ENCODE results near the gene PLEK. TPM values are rescaled to one million over a fixed set of nuclear protein-coding genes. Genes with fewer than 3 reads are reported as not detected.

Gene PLEK
- total and polyA plus RNA-seq, 10 of the 15 experiments (the other 5 are each of a cell fraction or from before 2014, with no cell fraction given) = 229 to 804 (median 362) TPM

- TF ChIP-seq, protein P1, sequence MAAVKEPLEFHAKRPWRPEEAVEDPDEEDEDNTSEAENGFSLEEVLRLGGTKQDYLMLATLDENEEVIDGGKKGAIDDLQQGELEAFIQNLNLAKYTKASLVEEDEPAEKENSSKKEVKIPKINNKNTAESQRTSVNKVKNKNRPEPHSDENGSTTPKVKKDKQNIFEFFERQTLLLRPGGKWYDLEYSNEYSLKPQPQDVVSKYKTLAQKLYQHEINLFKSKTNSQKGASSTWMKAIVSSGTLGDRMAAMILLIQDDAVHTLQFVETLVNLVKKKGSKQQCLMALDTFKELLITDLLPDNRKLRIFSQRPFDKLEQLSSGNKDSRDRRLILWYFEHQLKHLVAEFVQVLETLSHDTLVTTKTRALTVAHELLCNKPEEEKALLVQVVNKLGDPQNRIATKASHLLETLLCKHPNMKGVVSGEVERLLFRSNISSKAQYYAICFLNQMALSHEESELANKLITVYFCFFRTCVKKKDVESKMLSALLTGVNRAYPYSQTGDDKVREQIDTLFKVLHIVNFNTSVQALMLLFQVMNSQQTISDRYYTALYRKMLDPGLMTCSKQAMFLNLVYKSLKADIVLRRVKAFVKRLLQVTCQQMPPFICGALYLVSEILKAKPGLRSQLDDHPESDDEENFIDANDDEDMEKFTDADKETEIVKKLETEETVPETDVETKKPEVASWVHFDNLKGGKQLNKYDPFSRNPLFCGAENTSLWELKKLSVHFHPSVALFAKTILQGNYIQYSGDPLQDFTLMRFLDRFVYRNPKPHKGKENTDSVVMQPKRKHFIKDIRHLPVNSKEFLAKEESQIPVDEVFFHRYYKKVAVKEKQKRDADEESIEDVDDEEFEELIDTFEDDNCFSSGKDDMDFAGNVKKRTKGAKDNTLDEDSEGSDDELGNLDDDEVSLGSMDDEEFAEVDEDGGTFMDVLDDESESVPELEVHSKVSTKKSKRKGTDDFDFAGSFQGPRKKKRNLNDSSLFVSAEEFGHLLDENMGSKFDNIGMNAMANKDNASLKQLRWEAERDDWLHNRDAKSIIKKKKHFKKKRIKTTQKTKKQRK (IDR thresholded peaks at IDR 0.05; ENCODE audit: low read depth, low read length) = no peak
- TF ChIP-seq CBFB (IDR thresholded peaks at IDR 0.05; ENCODE audit: low read depth) = 0 out of 2 replicates have a peak, but pooled peaks have one; percentile 14
- TF ChIP-seq SP1 (IDR thresholded peaks at IDR 0.05; ENCODE audit: low read depth, low read length) = peak; percentile 55
- TF ChIP-seq ZNF207 (IDR thresholded peaks at IDR 0.05; ENCODE audit: borderline replicate concordance) = no peak
- TF ChIP-seq ZNF384 (IDR thresholded peaks at IDR 0.05; ENCODE audit: borderline replicate concordance, low read depth, low read length) = peak; percentile 28; the same call in 1 of the 2 replicates
- no peak; the same call in 1 of the 2 replicates for TF ChIP-seq SREBF2 (IDR thresholded peaks at IDR 0.05; ENCODE audit: low read length)
- 0 out of 2 replicates have a peak, but pooled peaks have one; percentile 20 for TF ChIP-seq HSF1 (IDR thresholded peaks at IDR 0.05; ENCODE audit: low read depth, low read length)
- no peak for TF ChIP-seq KDM1A (IDR thresholded peaks at IDR 0.05; ENCODE audit: borderline replicate concordance)
- peak; percentile 46; the same call in 1 of the 2 replicates for TF ChIP-seq EED (IDR thresholded peaks at IDR 0.05; ENCODE audit: low read depth)
- no peak for TF ChIP-seq ZBTB40 (IDR thresholded peaks at IDR 0.05; ENCODE audit: borderline replicate concordance)
- TF ChIP-seq, protein P2, sequence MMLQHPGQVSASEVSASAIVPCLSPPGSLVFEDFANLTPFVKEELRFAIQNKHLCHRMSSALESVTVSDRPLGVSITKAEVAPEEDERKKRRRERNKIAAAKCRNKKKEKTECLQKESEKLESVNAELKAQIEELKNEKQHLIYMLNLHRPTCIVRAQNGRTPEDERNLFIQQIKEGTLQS (IDR thresholded peaks at IDR 0.05; ENCODE audit: borderline replicate concordance, extremely low read depth, low read depth, low read length) = peak; percentile 62; the same call in 1 of the 2 replicates
- TF ChIP-seq SMAD5 (IDR thresholded peaks at IDR 0.05; ENCODE audit: low read depth) = no peak; the same call in 1 of the 2 replicates
- TF ChIP-seq BCL11A (IDR thresholded peaks at IDR 0.05; ENCODE audit: low read depth, low read length) = 0 out of 2 replicates have a peak, but pooled peaks have one; percentile 14
- no peak for TF ChIP-seq FOXK2 (IDR thresholded peaks at IDR 0.05)
- no peak for TF ChIP-seq STAT3 (IDR thresholded peaks at IDR 0.05; ENCODE audit: low read depth, low read length)
- peak; percentile 26; the same call in 1 of the 2 replicates for TF ChIP-seq MEF2A (IDR thresholded peaks at IDR 0.05; ENCODE audit: insufficient read depth, low read depth, low read length)
- TF ChIP-seq BACH1 (IDR thresholded peaks at IDR 0.05; ENCODE audit: borderline replicate concordance) = no peak
- TF ChIP-seq SKIL (IDR thresholded peaks at IDR 0.05; ENCODE audit: low read depth, poor library complexity, severe bottlenecking) = peak; percentile 51
- peak; percentile 80 for TF ChIP-seq ATF7 (IDR thresholded peaks at IDR 0.05; ENCODE audit: low read depth)
Measured at GRCh38 chr2:68362069-68362468, 3.0 kb upstream of the PLEK start (continued).

Data from GM12878 (cell line).